ENCODE data around the gene B4GALT5.

Gene B4GALT5

DNA sequence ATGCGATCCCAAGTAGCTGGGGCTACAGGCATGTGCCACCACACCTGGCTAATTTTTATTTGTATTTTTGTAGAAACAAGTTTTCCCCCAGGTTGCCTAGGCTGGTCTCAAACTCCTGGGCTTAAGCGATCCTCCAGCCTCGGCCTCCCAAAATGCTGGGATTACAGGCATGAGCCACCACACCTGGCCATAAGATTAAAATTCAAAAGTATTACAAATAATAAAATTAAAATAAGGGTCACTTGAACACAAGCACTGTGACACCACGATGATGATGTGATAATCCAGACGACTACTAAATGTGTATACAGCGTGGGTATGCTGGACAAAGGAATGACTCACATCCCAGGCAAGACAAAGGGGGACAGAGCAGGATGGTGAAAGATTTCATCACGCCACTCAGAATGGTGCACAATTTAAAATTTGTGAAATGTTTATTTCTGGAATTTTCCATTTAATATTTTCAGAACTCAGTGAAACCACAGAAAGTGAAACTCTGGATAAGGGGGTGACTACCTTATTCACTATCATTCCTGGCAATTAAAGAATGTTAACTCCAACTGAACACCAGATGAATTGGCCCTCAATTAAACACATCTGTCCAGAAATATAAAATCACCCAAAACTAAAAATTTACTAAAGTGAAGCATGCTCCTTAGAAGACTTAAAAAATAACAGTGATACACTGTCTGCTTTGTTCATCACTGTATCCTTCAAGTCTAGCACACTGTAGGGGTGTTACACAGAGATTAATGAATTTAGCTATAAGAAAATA is 13.1 kb downstream of the B4GALT5 start:
- DNase-seq: no peak

DNA sequence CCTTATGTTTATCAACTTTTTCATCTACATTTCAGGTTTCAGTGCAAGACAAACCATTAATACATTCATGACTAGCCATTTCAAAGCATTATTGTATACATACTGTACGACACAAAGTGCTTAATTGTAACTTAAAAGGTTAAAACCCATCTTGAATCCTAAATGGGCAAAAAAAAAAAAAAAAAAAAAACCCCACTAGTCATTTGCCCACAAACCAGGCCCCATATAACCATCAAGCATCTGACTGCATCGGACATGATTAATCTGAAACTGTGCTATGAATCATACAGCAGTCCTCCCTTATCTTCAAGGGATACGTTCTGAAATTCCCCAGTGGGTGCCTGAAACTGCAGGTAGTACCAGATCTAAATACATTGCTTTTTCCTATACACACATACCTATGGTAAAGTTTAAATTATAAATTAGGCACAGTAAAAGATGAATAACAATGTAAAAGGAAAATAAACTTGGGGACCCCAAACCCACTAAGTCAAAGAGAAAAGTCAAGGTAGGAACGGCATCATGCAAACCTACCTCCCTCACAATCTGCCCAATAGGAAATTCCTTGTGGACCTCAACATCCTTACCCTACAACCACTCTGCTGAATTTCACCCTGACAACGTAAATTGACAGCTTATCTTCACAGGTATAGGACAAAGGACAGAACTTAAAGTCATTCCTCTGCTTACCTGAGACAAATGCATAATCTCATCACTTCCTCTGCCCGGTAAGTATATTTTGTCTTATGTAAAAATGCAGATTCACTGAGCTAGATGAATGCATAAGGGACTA is 14.3 kb downstream of the B4GALT5 start:
- no peak for DNase-seq

DNA sequence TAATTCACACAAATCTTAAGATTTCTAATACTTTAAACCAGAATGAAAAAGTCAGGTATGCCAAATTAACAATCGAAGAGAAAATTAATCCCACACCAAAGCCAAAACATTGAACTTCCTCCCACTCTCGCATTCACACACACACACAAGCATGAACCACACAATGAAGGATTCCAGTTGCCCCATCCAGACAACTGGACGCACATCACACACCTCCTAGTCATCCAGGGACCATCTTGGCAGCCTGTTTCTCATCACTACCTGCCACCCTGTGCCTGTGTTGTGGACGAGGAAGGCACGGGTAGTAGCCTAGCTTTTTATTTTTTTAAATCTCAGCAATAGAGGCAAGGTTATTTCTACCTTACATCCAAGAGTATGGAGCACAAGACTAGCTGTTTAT is 15.2 kb downstream of the B4GALT5 start:
- DNase-seq: no peak

DNA sequence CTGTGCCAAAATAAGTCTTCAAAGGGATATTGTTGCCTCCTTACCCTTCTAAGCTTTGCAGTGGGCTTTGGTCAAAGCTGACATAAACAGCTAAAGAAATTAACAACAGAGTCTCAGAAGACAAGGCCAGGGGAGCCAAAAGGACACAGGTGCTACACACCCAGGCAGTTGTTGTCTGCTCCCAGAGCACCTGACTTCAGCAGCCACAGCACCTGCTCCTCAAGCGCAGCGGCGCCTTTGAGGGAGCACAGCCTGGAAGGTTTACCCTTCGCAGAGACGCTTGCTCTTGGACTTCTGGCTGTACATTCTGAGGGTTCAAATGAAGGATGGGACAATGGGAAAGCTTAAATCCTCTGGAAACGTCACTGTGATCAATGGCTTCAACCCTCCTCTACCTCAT is 16.6 kb downstream of the B4GALT5 start:
- no peak for DNase-seq

DNA sequence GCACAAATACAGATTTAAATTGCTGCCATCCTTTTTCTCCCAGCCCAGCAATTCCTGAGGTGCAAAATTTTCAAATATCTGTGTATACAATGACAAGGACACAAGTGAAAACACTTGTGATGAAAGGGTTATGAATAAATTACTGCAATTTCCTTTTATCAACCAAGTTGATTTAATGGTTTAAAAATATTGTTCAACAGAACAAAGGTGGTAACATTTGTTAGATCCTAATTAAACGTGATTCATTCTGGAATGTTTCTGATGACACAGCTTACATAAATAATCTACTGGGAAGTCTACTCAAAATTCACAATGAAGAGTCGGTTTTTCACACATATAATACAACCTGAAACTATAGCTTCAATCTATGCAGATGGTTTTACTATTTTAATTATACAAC is 17.1 kb downstream of the B4GALT5 start:
- DNase-seq: no peak

DNA sequence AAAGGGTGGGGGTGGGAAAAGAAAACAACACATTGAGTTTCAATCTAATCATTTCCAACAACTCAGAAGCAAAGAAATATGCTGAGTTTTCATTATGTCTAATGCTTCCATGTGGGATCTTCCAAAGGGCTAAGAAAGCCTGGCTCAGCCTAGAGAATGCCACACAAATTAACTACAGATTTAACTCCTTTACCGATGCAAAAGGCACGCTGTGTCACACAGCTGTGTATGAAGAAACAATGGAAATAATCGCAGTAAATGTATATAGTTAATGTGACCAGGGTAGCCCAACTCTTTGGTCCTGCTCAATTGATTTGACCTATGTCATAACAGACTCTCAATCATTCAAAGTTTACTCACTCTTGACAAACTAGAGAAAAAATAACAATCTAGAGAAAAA is 17.8 kb downstream of the B4GALT5 start:
- DNase-seq: no peak

DNA sequence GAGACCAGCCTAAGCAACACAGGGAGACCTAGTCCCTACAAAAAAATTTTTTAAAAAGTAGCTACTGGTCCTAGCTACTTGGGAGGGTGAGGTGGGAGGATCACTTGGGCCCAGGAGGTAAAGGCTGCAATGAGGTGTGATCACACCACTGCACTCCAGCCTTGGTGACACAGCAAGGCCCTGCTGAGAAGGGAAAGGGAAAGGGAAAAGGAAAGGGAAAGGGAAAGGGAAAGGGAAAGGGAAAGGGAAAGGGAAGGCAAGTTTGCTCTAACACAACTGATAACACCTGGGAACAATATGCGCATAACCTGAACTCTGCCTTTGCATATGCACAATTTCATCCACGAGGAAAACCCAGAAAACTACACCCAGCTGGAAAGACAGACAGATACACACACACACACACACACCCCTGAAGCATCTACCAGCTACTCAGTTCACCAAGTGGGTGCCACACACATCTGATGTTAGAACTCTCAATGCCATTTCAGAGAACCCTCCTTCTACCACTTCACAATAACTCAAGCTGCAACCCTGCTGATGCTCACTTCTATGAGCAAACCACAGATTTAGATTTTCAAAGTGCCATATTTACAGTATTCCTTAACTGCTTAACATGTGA is 19.1 kb downstream of the B4GALT5 start:
- DNase-seq: no peak

DNA sequence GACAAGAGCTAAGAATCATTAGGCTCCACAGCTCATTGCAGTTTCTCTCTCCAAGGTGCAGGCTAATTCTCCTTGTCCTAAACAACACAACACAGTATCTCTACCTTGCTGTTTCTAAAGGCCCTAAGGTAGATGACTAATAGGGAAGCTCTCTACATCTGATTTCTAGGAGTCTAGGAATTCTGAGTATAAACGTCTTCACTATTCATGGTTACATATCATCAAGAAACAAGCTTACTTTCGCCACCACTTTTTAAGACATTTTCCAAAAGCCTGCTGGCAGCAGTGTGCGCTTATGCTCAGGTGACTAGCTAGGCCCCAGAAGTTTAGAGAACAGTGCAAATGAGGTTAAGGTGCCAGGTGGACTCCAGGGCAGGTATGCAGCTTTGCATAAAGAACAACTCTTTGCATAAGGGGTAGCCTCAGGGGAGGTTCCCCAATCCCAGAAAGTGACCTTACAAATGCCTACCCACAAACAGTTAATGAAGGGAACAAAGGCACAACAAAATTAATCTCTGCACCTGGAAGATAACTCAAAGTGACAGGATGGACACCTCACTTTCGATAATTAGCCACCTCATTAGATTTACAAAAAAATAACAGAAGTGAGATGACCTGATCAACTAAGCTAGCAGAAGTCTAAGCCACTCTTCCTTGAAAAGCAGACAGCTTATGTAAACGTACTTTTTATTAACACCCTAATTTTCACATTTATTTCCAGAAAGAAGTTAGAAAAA is 20.1 kb downstream of the B4GALT5 start:
- DNase-seq: no peak

DNA sequence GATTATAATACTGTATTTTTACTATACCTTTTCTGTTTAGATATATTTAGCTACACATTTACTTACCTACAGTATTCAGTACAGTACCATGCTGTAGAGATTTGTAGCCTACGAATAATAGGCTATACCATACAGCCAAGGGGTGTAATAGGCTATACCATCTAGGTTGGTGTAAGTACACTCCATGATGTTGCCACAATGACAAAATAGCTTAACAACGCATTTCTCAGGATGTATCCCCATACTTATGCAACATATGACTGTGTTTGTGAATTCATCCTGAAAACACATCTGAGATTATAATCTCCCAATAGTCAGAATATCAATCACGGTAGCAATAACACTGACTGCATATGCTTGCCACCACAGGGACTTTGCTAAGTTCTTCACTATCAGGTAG is 20.7 kb downstream of the B4GALT5 start:
- DNase-seq: no peak

DNA sequence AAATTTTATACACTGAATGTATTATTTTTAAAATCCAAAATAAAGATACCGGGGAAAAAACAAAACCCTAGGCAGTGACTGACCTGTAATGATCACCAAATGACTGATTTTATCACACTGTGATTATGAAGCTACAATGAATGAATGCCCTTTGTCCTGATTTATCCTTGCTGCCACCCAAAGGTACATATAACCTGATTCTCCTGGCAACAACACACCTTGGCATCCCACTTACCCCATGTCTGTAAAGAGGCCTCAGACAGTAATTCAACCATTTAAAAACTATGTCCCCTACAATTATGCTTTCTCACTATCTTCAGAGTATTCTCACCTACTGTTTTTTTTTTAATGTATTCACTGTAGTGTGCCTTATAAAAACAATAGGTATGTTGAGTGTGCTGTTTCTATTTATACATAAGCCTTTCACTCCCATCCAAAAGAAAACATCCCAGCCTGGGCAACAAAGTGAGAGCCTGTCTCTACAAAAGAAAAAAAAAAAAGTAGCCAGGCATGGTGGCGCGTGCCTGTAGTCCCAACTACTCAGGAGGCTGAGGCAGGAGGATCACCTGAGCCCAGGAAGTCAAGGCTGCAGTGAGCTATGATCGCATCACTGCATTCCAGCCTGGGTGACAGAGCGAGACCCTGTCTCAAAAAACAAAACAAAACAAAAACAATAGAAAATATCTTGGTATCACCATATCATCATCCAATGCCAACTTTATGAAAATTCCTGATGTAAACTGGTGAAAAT is 21.7 kb downstream of the B4GALT5 start:
- no peak for DNase-seq

DNA sequence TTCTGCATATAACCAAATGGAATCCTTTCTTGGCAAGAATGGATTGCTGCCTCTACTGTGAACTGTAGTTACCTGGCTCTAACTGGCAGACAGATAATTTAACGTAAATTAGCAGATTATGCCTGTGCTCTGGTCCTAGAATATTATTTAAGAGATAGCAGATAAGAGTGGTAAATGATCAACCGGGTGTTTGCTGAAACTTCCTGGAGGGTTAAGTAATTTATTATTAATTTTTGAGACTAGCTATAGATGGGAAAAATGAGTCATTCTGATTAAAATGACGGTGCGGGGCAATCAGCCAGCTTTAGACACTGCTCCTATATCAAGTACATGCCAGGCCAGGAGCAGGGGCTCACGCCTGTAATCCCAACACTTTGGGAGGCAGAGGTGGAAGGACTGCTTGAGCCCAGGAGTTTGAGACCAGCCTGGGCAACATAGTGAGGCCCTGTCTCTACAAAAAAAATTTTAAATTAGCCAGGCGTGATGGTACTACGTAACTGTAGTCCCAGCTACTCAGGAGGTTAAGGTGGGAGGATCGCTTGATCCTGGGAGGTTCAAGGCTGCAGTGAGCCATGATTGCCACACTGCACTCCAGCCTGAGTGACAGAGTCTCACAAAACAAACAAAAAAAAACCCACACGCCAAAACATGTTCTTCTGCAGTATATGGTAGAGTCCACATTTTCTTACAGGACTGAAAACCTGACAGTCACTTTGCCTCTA is 22.6 kb downstream of the B4GALT5 start:
- DNase-seq: no peak

DNA sequence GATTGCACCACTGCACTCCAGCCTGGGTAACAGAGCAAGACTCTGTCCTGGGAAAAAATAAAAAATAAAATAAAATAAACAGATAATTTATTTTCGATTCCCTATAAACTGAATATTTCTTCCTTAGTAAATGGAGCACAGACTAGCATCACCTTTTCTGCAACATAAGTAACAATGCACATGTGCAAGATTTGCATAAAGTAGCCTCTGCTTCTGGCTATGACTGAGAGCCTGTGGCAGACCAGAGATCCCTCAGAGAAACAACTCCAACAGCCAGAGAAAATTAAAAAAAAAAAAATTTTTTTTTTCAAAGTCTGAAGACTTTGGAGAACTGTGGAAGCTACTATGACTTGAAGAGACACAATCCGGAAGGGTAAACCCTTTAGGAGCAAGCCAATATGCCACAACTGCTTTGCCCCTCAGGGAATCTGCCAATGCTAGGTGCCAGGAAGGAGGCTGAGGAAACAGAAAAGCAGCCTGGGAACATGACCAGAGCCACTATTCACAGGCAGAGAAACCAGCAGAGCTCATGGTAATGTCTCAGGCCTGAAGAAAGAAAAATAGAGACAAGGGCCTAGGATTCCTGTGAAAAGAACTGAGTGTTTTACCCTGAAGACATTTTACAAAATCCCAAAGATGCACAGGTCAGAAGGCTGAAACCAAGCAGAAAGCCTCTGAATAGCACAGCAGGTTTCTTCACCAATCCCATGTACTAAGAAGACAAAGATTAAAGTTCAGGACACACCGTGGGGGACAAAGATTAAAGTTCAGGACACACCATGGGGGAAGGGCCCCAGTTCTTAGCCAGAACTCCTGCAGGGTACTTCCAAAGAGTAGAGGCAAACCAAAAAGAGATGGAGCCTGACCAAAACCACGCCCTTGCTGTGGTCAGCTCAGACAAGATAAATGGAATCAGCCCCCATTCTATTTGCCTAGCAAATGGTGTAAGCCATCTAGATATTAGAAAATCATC is 25.8 kb downstream of the B4GALT5 start:
- no peak for DNase-seq

DNA sequence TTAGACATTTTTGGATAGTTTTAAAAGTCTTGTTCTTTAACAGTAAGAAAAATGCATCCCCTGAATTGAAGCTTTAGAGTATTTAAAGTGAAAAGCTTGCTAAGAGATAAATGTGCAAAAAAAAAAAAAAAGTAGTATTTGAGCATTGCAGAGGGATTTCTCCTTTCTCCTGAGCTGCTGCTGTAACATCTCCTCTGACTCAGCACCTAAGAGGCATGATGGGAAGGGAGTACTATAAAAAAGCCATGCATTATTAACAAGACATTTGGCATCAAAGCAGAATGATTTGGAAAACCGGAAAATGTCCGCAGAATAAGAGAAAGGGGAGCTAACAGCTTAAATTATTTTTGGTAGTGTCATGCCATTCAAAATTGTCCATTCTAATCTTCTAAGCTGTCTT is 27.9 kb downstream of the B4GALT5 start:
- DNase-seq: no peak

DNA sequence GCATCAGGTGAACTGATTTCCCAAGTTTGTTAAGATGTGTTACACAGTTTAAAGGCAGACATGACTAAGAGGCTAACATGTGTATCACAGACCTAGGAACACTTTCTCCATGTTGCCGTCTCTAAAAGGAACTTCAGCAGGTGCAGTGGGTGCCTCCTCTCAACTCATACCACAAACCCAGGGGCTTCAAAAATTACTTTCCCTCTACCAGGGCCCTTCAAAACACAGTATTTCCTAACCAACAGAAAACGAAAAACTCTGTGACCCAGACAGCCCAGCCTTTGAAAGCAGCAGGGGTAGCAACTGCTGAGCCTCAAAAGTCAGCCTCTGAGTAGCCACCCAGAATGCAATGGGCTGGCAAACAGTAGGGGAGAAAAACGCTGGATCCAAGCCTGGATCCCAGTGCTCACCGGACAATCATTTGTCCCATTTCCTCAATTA is 28.5 kb downstream of the B4GALT5 start:
- no peak for DNase-seq

DNA sequence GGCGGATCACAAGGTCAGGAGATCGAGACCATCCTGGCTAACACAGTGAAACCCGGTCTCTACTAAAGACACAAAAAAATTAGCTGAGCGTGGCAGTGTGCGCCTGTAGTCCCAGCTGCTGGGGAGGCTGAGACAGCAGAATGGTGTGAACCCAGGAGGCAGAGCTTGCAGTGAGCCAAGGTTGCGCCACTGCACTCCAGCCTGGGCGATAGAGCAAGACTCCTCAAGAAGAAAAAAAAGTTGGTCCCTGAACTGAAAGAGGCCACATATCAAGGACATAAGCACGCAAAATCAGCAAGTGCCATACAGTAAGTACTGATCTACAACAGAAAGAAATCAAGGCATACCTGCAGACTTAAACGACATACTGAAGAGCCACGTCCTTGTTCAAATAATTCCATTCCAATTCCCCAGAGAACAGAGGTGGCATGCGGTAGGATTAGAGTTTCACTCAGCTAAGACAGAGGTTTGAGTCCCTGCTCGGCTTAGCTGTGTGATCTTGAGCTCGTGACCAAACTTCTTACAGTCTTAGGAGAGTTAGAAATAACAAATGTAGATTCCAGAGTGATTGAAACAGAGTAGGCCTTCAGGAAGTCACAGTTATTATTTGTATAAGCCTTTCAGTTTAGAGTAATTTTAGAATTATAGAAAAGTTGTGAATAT is 29.2 kb downstream of the B4GALT5 start:
- DNase-seq: no peak

DNA sequence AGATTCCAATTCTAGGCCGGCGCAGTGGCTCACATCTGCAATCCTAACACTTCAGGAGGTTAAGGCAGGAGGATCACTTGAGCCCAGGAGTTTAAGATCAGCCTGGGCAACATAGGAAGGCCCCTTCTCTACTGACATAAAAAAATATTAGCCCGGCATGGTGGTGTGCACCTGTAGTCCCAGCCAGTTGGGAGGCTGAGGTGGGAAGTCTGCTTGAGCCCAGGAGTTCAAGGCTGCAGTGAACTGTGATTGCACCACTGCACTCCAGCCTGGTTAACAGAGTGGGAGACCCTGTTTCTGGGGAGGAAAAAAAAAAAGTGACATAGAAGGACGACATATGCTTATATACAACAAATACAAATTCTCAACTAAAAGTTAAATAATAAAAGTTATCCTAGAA is 30.9 kb downstream of the B4GALT5 start:
- no peak for DNase-seq

DNA sequence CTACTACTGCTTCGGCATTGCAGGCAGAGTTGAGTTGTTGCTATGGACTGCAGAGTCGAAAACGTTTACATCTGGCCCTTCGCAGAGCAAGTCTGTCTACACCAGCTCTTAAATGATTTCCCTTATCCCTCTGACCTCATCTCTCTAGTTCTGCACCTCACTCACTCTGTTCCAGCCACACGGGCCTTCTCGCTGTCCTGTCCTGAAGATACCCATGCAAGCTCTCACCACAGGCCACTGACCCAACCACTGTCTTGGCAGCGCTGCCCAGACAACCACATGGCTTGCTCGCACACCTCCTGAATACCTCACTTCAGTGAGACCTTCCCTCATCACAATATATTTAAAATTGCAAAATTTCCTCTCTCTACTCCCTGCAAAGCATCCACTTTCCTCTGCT is 31.4 kb downstream of the B4GALT5 start:
- no peak for DNase-seq

DNA sequence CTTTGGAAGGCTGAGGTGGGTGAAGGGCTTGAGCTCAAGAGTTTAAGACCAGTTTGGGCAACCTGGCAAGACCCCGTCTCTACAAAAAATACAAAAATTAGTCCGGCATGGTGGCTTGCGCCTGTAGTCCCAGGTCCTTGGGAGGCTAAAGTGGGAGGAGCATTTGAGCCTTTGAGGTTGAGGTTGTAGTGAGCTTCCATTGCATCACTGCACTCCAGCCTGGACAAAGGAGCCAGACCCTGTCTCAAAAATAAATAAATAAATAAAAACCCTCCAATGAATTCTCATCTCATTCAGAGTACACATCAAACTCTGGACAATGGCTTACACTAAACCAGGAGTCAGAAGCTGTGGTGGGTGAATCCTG is 31.8 kb downstream of the B4GALT5 start:
- no peak for DNase-seq

DNA sequence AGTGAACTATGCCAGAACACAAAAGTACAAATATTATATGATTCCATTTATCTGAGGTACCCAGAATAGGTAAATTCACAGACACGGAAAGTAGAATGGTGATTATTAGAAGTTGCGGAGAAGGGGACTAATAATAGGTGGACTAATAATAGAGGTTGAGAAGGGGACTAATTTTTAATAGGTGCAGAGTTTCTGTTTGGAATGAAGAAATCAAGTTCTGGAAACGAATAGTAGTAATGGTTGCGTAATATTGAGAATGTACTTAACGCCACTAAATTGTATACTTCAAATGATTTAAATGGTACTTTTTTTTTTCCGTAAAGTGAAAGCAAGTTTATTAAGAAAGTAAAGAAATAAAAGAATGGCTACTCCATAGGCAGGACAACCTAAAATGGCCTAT is 33.2 kb downstream of the B4GALT5 start:
- no peak for DNase-seq

DNA sequence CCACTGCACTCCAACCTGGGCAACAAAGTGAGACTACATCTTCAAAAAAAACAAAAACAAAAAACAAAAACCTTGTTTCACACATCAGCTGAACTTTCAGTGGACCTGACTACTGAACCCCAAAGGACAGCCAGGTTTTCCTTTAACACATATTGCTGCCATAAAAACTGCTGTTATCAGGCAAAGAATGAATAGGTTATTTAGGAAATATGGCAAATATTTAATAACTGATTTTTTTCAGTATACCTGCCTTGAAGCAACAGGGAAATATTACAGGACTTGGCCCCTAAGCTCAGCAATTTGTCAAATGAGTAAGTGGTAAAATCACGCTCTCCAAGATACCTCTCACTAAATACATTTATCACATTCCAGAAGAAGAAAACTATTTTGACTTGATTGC is 34.0 kb downstream of the B4GALT5 start:
- no peak for DNase-seq

Measured in NCI-H1436 treated with DMSO at 0.1 percent for 48 hours (cell line).